NOMO-1 treated with DMSO at 0.1 percent for 48 hours (cell line): ENCODE results near the gene PPP1R14D.
A peak's percentile ranks its signal among the peaks of the same experiment; 100 is the strongest.

Experiments
- DNase-seq: peaks from one replicate; lab custom pipeline; 2025; ENCODE audit not compliant: unreplicated experiment; lab: John Stamatoyannopoulos, UW

PPP1R14D gene

GRCh38 chr15:40823572-40824343 is 4.8 kb downstream of the PPP1R14D start:
- no peak for DNase-seq

- no peak for DNase-seq
Measured at GRCh38 chr15:40821195-40821594, 7.3 kb downstream of the PPP1R14D start.

- no peak for DNase-seq
Measured at GRCh38 chr15:40819048-40819447, 9.5 kb downstream of the PPP1R14D start.

- no peak for DNase-seq
Measured at GRCh38 chr15:40815042-40815698, 13.3 kb downstream of the PPP1R14D start.

GRCh38 chr15:40812721-40813425 is 15.6 kb downstream of the PPP1R14D start:
- no peak for DNase-seq

- DNase-seq = no peak
Measured at GRCh38 chr15:40808861-40809450, 19.6 kb downstream of the PPP1R14D start.

- no peak for DNase-seq
Measured at GRCh38 chr15:40807888-40808461, 20.5 kb downstream of the PPP1R14D start.

- DNase-seq = peak; percentile 98
Measured at GRCh38 chr15:40807028-40807887, 21.2 kb downstream of the PPP1R14D start, which contains the start of the genes DNAJC17 and ZFYVE19. DNAJC17 (minus strand) TSS chr15:40807473; CDS start chr15:40807446, 27 bp downstream. ZFYVE19 (plus strand) TSS chr15:40807089; CDS start chr15:40807590, 501 bp downstream.

GRCh38 chr15:40806672-40807027 is 21.9 kb downstream of the PPP1R14D start:
- DNase-seq = no peak

- DNase-seq = no peak
Measured at GRCh38 chr15:40803688-40804087, 24.8 kb downstream of the PPP1R14D start.

- no peak for DNase-seq
Measured at GRCh38 chr15:40803076-40803475, 25.4 kb downstream of the PPP1R14D start.

GRCh38 chr15:40799523-40799922 is 29.0 kb downstream of the PPP1R14D start:
- DNase-seq = no peak

GRCh38 chr15:40796512-40796911 is 32.0 kb downstream of the PPP1R14D start:
- DNase-seq = no peak

GRCh38 chr15:40796041-40796440 is 32.5 kb downstream of the PPP1R14D start:
- DNase-seq = no peak

- no peak for DNase-seq
Measured at GRCh38 chr15:40793216-40793989, 35.1 kb downstream of the PPP1R14D start.

GRCh38 chr15:40792394-40792793 is 36.1 kb downstream of the PPP1R14D start:
- DNase-seq = no peak

- DNase-seq = no peak
Measured at GRCh38 chr15:40790718-40791117, 37.8 kb downstream of the PPP1R14D start.

GRCh38 chr15:40789999-40790398 is 38.5 kb downstream of the PPP1R14D start:
- DNase-seq = no peak

- no peak for DNase-seq
Measured at GRCh38 chr15:40789119-40789518, 39.4 kb downstream of the PPP1R14D start.
